ENCODE data around the gene RAB17.
A peak's percentile ranks its signal among the peaks of the same experiment; 100 is the strongest.

Gene RAB17

DNA sequence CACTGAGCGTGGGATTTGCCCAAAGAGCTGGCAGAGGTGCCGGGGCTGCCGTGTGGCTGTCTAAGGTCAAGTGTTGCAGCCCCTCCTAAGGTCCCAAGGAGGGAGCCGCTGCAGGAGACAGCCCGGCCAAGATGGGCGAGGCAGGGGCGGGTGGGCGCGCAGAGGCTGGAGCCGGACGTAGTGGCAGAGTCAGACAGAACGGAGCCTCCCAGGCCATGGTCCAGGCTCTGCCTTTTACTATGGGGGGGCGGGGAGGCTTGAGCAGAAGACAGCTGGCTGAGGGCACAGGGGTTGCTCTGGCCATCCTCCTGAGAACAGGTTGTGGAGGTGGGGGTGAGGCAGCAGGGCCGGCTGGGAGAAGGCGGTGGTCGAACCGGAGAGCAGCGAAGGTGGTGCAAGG lies 51.6 kb downstream of the RAB17 start:
- DNase-seq (ENCODE audit: low read depth): no peak
- TF ChIP-seq, protein P1, sequence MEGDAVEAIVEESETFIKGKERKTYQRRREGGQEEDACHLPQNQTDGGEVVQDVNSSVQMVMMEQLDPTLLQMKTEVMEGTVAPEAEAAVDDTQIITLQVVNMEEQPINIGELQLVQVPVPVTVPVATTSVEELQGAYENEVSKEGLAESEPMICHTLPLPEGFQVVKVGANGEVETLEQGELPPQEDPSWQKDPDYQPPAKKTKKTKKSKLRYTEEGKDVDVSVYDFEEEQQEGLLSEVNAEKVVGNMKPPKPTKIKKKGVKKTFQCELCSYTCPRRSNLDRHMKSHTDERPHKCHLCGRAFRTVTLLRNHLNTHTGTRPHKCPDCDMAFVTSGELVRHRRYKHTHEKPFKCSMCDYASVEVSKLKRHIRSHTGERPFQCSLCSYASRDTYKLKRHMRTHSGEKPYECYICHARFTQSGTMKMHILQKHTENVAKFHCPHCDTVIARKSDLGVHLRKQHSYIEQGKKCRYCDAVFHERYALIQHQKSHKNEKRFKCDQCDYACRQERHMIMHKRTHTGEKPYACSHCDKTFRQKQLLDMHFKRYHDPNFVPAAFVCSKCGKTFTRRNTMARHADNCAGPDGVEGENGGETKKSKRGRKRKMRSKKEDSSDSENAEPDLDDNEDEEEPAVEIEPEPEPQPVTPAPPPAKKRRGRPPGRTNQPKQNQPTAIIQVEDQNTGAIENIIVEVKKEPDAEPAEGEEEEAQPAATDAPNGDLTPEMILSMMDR (IDR thresholded peaks at IDR 0.05; ENCODE audit: low read depth, low read length): no peak
- TF ChIP-seq POLR2A (IDR thresholded peaks at IDR 0.05; ENCODE audit: extremely low read depth, insufficient read length) (no peak), MYC (IDR thresholded peaks at IDR 0.05; ENCODE audit: low read depth, low read length) (no peak)
- TF ChIP-seq, protein P2, sequence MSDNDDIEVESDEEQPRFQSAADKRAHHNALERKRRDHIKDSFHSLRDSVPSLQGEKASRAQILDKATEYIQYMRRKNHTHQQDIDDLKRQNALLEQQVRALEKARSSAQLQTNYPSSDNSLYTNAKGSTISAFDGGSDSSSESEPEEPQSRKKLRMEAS (IDR thresholded peaks at IDR 0.05; ENCODE audit: low read depth, low read length): no peak

DNA sequence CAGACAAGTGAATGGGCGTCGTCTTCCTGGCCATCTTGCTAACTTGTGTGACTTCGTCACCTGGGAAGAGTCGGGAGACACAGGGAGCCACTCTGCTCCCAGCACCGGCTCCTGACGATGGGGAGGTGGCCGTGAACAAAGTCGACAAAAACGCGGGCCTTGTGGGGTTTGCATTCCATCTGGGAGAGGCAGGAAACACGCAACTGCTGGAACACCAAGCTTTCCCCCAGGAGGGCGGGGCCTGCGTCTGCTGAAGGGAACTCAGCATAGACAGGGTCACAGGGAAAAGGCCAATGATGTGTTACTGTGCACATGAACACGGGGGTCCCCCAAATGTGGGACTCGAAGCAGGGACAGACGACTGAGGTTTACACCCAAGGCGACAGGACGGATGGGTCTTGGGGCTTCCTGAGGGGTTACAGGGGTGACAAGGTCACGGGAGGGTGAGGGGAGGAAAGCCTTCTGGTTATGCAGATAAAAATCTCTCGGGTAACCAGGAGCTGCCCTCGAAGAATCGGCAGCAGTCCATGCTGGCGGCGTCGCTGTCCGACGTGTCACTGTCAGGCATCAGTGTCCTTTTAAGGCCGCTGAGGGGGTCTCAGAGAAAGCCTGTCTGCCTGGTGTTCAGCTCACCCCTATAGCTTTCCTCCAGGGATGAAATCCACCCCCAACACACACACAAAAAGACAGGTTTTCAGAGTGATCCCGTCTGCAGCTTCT lies 52.4 kb downstream of the RAB17 start:
- no peak for DNase-seq (ENCODE audit: low read depth)
- TF ChIP-seq MYC (IDR thresholded peaks at IDR 0.05; ENCODE audit: low read depth, low read length) (no peak), POLR2A (IDR thresholded peaks at IDR 0.05; ENCODE audit: extremely low read depth, insufficient read length) (no peak)
- TF ChIP-seq, protein P2 (IDR thresholded peaks at IDR 0.05; ENCODE audit: low read depth, low read length): no peak
- TF ChIP-seq, protein P1 (IDR thresholded peaks at IDR 0.05; ENCODE audit: low read depth, low read length): no peak
- no peak overlapping the region for H3K4me3 ChIP-seq (ENCODE audit: low read depth, low read length)

More for the DNA sequence above, 51.6 kb downstream of the RAB17 start:
- H3K4me3 ChIP-seq (ENCODE audit: low read depth, low read length): no peak overlapping the region

DNA sequence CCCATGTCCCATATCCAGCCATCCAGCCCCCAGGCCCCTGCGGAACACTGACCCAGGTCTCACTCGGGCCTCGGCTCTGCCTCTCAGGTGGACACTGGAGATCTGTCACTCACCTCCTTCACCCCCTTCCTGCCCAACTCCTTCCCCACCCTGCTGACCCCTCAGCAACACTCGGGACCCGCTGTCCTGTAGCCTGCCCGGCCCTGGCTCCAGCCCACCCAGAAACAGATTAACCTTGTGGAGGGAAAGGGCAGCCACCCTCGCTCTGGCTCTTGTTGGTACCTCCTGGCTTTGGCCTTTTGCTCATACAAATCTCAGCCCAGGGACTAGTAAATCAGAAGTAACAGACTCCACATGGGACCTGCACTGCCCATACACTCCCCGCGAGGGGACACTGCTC lies 53.9 kb downstream of the RAB17 start:
- H3K4me3 ChIP-seq (ENCODE audit: low read depth, low read length): no peak overlapping the region
- TF ChIP-seq, protein P2 (IDR thresholded peaks at IDR 0.05; ENCODE audit: low read depth, low read length): no peak
- TF ChIP-seq MYC (IDR thresholded peaks at IDR 0.05; ENCODE audit: low read depth, low read length): no peak
- TF ChIP-seq POLR2A (IDR thresholded peaks at IDR 0.05; ENCODE audit: extremely low read depth, insufficient read length): no peak
- TF ChIP-seq, protein P1 (IDR thresholded peaks at IDR 0.05; ENCODE audit: low read depth, low read length): no peak
- DNase-seq (ENCODE audit: low read depth): no peak

DNA sequence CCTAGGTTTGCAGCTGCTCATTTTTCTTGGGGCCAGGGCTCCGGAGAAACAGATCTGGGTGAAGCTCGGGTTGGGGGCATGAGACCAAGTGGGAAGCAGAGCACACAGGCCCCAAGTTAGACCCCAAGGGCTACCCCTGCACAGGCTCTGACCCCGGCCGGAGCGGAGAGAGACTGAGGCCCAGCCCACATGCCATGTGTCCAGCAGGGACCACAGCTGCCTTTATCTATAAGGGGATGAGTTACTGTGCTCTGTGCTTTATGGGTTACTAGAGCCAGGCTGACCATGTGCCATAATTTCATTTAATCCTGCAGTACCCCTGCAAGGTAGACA lies 54.5 kb downstream of the RAB17 start:
- DNase-seq (ENCODE audit: low read depth): no peak
- TF ChIP-seq, protein P2 (IDR thresholded peaks at IDR 0.05; ENCODE audit: low read depth, low read length): no peak
- TF ChIP-seq, protein P1 (IDR thresholded peaks at IDR 0.05; ENCODE audit: low read depth, low read length): no peak
- TF ChIP-seq MYC (IDR thresholded peaks at IDR 0.05; ENCODE audit: low read depth, low read length) (no peak), POLR2A (IDR thresholded peaks at IDR 0.05; ENCODE audit: extremely low read depth, insufficient read length) (no peak)
- H3K4me3 ChIP-seq (ENCODE audit: low read depth, low read length): no peak overlapping the region

DNA sequence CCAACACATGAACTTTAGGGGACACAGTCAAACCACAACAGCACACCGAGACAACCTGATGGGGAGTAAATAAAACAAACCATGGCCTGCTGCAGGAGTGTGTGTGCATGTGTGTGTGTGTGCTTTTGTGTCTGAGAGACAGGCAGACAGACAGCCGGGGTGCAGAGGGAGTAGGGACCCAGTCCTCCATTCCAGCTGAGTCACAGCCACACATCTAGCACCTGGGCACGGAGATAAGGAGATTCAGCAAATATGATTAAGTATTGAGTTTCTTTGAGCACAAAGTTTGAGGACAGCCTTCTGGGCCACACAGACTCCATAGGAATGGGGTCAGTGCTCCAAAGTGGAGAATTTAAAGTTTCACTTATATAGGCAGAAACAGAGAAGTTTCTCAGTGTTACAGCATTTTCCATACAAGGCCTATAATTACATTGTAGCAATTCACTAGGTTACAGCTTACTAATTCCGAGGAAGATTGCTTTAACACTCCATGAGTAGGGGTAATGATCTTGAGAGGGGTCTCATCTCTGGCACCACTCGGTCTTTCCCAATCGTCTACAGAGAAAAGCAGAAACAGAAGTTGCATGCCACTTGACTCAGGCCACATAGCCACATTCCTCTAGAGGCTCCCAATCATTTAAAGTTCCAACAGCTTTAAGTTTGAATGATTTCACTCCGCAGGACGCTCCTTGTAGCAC lies 55.0 kb downstream of the RAB17 start:
- H3K4me3 ChIP-seq (ENCODE audit: low read depth, low read length): no peak overlapping the region
- no peak for TF ChIP-seq MYC (IDR thresholded peaks at IDR 0.05; ENCODE audit: low read depth, low read length)
- TF ChIP-seq, protein P1 (IDR thresholded peaks at IDR 0.05; ENCODE audit: low read depth, low read length): no peak
- TF ChIP-seq POLR2A (IDR thresholded peaks at IDR 0.05; ENCODE audit: extremely low read depth, insufficient read length): no peak
- TF ChIP-seq, protein P2 (IDR thresholded peaks at IDR 0.05; ENCODE audit: low read depth, low read length): no peak

More for the DNA sequence above, 55.0 kb downstream of the RAB17 start:
- peak; percentile 71 for DNase-seq (ENCODE audit: low read depth)
